Raji (cell line): ENCODE results near the gene USP46.
A peak's percentile ranks its signal among the peaks of the same experiment; 100 is the strongest.

Source experiments
- POLR2A ChIP-seq: IDR thresholded peaks from 2 replicates; pipeline ENCODE4 v1.6.1; 2011; ENCODE audit warnings: low read depth, low read length, control low read depth; ENCODE audit not compliant: insufficient read depth

USP46 gene

GRCh38 chr4:52659001-52659721 lies at the start of gene USP46:
Gene USP46 (minus strand): TSS chr4:52659301. CDS start chr4:52659150, 151 bp downstream.
- TF ChIP-seq POLR2A: peak; percentile 51

GRCh38 chr4:52704661-52705060 lies 45.6 kb upstream of the USP46 start:
- no peak for TF ChIP-seq POLR2A

- TF ChIP-seq POLR2A: no peak
These were observed 45.0 kb upstream of the USP46 start for GRCh38 chr4:52704133-52704532.

GRCh38 chr4:52701207-52701606 lies 42.1 kb upstream of the USP46 start:
- no peak for TF ChIP-seq POLR2A

GRCh38 chr4:52694936-52695335 lies 35.8 kb upstream of the USP46 start:
- no peak for TF ChIP-seq POLR2A

GRCh38 chr4:52693492-52693891 lies 34.4 kb upstream of the USP46 start:
- TF ChIP-seq POLR2A: no peak

- no peak for TF ChIP-seq POLR2A
These were observed 30.0 kb upstream of the USP46 start for GRCh38 chr4:52689096-52689495.

- TF ChIP-seq POLR2A: no peak
These were observed 28.6 kb upstream of the USP46 start for GRCh38 chr4:52687696-52688095.

- TF ChIP-seq POLR2A: no peak
These were observed 26.2 kb upstream of the USP46 start for GRCh38 chr4:52685316-52685715.

- TF ChIP-seq POLR2A: no peak
These were observed 25.8 kb upstream of the USP46 start for GRCh38 chr4:52684896-52685295.

- TF ChIP-seq POLR2A: no peak
These were observed 21.3 kb upstream of the USP46 start for GRCh38 chr4:52680381-52680780.

- no peak for TF ChIP-seq POLR2A
These were observed 17.4 kb upstream of the USP46 start for GRCh38 chr4:52676536-52676935.

GRCh38 chr4:52675111-52675510 lies 16.0 kb upstream of the USP46 start:
- no peak for TF ChIP-seq POLR2A

GRCh38 chr4:52670739-52671138 lies 11.6 kb upstream of the USP46 start:
- TF ChIP-seq POLR2A: no peak

GRCh38 chr4:52670121-52670520 lies 11.0 kb upstream of the USP46 start:
- no peak for TF ChIP-seq POLR2A

- no peak for TF ChIP-seq POLR2A
These were observed 6.5 kb upstream of the USP46 start for GRCh38 chr4:52665592-52665991.

GRCh38 chr4:52664479-52664878 lies 5.4 kb upstream of the USP46 start:
- no peak for TF ChIP-seq POLR2A
